ENCODE data around the gene BMPR1A.
"Not testable (repeated sequence)": the region's sequence is repeated elsewhere in the genome, so short reads cannot be mapped to it uniquely, and the experiment has no call there.

The BMPR1A gene

DNA sequence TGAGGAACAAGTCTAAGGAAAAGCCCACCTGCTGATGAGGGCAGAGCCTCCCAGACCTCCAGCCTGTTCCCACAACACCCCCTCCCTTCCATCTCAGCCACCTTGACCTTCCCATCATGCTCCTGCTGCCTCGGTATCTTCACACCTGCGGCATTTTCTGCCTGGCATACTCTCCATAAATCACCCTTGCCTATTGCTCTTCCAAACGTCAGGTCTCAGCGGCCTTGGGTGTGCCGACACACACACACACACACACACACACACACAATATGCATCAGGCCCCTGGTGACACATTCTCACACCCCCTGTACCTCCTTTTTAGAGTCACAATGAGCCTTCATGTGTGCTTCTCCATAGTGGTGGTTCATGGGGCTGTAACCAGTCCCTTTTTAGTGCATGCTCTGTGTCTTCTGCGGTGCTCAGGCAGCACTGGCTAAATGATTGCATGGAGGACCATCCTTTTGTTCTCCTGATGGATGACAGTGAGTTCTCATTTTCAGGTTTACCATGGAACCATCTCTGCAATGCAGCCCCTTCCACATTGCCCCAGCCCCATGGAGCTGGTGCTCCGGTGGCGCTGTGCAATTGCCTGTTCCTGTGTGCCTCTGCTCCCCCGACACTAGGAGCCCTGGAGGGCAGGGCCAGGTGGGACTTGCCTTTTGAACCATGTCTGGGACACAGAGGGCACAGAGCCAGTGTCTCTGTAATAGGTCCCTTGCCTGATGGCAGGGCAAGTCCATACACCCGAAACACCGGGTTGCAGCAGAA lies 216.4 kb downstream of the BMPR1A start:
- DNase-seq: no peak

- DNase-seq: no peak
Measured at GRCh38 chr10:86974484-86974883, 218.1 kb downstream of the BMPR1A start.

GRCh38 chr10:86976362-86977056 lies 220.1 kb downstream of the BMPR1A start:
- DNase-seq: no peak

GRCh38 chr10:86978457-86978856 lies 222.0 kb downstream of the BMPR1A start:
- not testable (repeated sequence) for DNase-seq

GRCh38 chr10:86979296-86979818 lies 222.9 kb downstream of the BMPR1A start:
- DNase-seq: no peak

DNA sequence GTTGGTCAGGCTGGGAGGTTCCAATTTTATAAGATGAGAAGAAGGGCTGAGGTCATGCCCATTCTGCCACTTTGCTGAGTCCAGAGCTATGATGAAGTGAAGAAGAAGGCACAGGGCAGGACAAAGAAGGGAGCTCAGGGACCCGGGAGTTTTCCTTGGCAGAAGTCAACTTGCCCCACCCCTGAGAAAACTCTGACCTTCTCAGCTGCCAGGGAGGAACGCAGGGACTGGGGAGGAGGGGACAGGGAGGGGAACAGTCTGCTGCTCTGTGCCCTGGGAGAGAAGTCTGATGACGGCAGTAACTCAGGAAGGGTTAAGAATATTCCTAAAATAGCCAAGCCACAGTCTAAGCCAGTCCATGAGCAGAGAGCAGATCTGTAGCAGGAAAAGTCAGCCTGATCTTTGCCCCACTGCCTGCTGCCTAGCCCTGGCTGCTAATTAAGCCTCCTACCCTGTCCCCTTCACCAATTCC lies 223.6 kb downstream of the BMPR1A start:
- no peak for DNase-seq

- DNase-seq: not testable (repeated sequence)
Measured at GRCh38 chr10:86981020-86981419, 224.6 kb downstream of the BMPR1A start.

DNA sequence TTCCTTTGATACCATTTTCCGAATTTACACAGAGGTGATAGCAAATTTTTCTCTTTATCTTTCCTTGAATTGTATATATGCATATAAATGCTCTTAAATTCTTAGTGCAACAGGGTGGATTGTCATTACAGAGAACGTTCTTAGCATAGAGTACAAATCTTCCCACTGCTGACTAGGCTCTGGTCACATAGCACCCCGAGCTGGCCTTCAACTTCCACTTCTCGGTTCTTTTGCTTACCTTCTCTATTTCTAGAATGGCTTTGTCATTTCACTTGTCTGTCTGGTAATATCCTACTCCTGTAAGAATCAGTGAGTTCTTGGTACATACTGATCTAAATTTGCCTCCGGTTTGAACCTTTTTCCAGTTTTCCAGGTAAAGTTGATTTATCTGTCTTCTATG lies 225.3 kb downstream of the BMPR1A start:
- DNase-seq: no peak

Measured in NCI-H1092 (cell line).